Measurements from ENCODE around the gene SARM1. TPM values are rescaled to one million over a fixed set of nuclear protein-coding genes. Genes with fewer than 3 reads are reported as not detected.

SARM1 gene
- total and polyA plus RNA-seq, 2 of the 8 experiments (the other 6 are each of a cell fraction or from before 2014, with no cell fraction given), result 5.8 to 9.2 TPM

DNA sequence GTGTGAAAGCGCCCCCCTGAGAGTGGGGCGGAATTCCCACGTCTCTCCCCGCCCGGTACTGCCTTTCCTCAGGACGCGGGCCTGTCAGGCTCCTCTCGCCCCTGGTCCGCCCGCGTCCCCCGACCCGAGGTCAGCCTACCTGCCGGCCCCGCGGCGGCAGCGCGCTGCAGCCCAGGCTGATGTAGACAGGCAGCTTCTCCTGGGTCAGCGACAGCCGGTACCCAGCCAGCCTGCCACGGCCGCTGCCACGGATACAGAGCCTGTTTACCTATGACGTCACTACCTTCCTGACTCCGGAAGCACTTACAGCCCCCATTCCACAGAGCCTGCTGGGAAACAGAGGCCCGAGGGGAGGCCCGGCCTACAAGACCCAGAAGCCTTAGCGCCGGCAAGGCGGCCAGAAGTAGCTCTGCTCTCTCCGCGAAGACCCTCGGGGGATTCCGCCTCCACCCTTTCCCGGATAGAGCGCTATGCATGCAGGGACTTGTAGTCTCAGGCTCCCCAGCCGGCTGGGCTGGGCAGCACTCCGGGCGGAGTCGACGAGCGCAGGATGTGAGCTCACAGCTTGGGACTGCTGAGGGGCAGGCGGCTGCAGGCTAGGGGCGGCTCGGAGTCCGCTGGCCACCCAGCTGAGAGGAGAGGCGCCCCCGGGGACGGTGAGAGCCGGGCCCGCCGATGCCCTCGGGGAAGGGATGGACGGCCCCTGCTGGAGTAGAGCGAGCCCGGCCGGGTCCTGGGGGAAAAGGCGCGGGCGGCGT is 36.1 kb upstream of the SARM1 start, which contains the start of the genes IFT20 and TNFAIP1 (continued):
- TF ChIP-seq, protein P1, sequence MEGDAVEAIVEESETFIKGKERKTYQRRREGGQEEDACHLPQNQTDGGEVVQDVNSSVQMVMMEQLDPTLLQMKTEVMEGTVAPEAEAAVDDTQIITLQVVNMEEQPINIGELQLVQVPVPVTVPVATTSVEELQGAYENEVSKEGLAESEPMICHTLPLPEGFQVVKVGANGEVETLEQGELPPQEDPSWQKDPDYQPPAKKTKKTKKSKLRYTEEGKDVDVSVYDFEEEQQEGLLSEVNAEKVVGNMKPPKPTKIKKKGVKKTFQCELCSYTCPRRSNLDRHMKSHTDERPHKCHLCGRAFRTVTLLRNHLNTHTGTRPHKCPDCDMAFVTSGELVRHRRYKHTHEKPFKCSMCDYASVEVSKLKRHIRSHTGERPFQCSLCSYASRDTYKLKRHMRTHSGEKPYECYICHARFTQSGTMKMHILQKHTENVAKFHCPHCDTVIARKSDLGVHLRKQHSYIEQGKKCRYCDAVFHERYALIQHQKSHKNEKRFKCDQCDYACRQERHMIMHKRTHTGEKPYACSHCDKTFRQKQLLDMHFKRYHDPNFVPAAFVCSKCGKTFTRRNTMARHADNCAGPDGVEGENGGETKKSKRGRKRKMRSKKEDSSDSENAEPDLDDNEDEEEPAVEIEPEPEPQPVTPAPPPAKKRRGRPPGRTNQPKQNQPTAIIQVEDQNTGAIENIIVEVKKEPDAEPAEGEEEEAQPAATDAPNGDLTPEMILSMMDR (IDR thresholded peaks at IDR 0.05; ENCODE audit: control extremely low read depth in 1 of 3, insufficient read depth in 1 of 3, low read depth in 1 of 3, low read length in 3 of 3), result no peak
- TF ChIP-seq SP4 (IDR thresholded peaks at IDR 0.05; ENCODE audit: low read length) (peak; percentile 19; the same call in 1 of the 2 replicates), HDAC2 (IDR thresholded peaks at IDR 0.05; ENCODE audit: borderline replicate concordance in 1 of 2, low read depth in 2 of 2, low read length in 2 of 2) (peak in 1 of 2 experiments; percentile 52; a peak in 1 of 4 replicates), EP300 (IDR thresholded peaks at IDR 0.05; ENCODE audit: borderline replicate concordance in 1 of 2, low read depth in 2 of 2, low read length in 2 of 2) (peak in 1 of 2 experiments; percentile 78; a peak in 1 of 3 replicates), JUN (IDR thresholded peaks at IDR 0.05; ENCODE audit: low read depth, low read length) (peak; percentile 92), TBP (IDR thresholded peaks at IDR 0.05; ENCODE audit: low read depth, low read length) (peak; percentile 63; the same call in 1 of the 2 replicates), ATF2 (IDR thresholded peaks at IDR 0.05; ENCODE audit: low read length) (peak; percentile 99)

All from H1 (cell line).